Measurements from ENCODE around the gene FGF2.

DNA sequence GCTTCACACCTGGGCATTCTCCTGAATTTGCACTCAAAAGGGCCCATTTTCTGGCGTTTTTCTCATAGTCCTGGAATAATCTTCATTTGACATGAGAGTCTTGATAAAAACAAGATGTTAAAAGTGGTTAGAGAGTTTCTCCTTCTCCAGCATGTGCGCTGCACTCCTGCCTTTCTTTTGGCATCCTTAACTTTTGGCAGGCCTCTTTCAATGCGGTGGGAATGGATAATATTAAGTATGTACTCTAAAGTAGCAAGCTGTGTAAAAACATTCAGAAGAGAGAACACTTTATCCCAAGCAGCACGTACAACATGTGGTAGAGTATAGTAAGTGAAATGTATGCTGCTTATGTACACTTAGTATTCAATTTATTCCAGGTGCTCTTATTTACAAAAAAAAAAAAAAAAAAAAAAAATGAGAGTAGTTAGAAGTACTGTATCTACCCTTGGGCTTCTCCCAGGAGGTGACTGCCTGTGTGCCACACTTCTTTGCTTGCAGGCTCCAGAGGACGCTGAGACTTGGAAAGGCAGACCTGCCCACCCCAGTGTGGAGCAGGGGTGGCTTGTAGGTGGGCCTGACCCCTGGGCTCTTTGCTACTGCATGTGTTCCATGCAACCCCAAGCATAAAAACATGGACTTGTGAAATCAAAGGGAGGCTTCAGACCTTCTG lies 3.9 kb downstream of the FGF2 start:
- no peak for TF ChIP-seq POLR2A (IDR thresholded peaks at IDR 0.05; ENCODE audit: low read depth)
- TF ChIP-seq, protein P1, sequence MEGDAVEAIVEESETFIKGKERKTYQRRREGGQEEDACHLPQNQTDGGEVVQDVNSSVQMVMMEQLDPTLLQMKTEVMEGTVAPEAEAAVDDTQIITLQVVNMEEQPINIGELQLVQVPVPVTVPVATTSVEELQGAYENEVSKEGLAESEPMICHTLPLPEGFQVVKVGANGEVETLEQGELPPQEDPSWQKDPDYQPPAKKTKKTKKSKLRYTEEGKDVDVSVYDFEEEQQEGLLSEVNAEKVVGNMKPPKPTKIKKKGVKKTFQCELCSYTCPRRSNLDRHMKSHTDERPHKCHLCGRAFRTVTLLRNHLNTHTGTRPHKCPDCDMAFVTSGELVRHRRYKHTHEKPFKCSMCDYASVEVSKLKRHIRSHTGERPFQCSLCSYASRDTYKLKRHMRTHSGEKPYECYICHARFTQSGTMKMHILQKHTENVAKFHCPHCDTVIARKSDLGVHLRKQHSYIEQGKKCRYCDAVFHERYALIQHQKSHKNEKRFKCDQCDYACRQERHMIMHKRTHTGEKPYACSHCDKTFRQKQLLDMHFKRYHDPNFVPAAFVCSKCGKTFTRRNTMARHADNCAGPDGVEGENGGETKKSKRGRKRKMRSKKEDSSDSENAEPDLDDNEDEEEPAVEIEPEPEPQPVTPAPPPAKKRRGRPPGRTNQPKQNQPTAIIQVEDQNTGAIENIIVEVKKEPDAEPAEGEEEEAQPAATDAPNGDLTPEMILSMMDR (IDR thresholded peaks at IDR 0.05): no peak
